Osteoblast (primary cell): ENCODE data around the gene MEGF11. TPM values are rescaled to one million over a fixed set of nuclear protein-coding genes. Genes with fewer than 3 reads are reported as not detected.

ENCODE experiments used
- DNase-seq: peaks from one replicate; pipeline ENCODE4 v3.0.0; 2011; ENCODE audit warnings: low spot score, mixed read lengths; ENCODE audit not compliant: insufficient read length; ENCODE audit errors: missing footprints
- H2AFZ ChIP-seq: 2 replicates; pipeline ENCODE4 v1.6.0; 2011; ENCODE audit warnings: mild to moderate bottlenecking, low read length
- H3K27ac ChIP-seq: 2 replicates; pipeline ENCODE4 v1.5.1; 2011; ENCODE audit warnings: mild to moderate bottlenecking, low read depth, low read length, moderate library complexity
- H3K27me3 ChIP-seq: 2 replicates; pipeline ENCODE4 v1.6.0; 2012; ENCODE audit warnings: mild to moderate bottlenecking, control low read depth, inconsistent platforms, low read length, moderate library complexity; ENCODE audit not compliant: insufficient read depth
- H3K36me3 ChIP-seq: 2 replicates; pipeline ENCODE4 v1.5.1; 2011; ENCODE audit warnings: mild to moderate bottlenecking, low read length, control low read depth, moderate library complexity; ENCODE audit not compliant: insufficient read depth
- H3K4me1 ChIP-seq: 2 replicates; pipeline ENCODE4 v1.5.1; 2011; ENCODE audit warnings: mild to moderate bottlenecking, low read length, control low read depth, moderate library complexity; ENCODE audit not compliant: insufficient read depth
- H3K4me2 ChIP-seq: 2 replicates; pipeline ENCODE4 v1.6.0; 2011; ENCODE audit warnings: mild to moderate bottlenecking, low read length; ENCODE audit not compliant: insufficient read depth
- H3K4me3 ChIP-seq: fragments of 200-600 bp; sonication (generic); 3 replicates; pipeline ENCODE4 v1.5.1; 2012; ENCODE audit warnings: mild to moderate bottlenecking, low read length, inconsistent platforms; ENCODE audit not compliant: insufficient read depth
- H3K79me2 ChIP-seq: 2 replicates; pipeline ENCODE4 v1.6.0; 2012; ENCODE audit warnings: mild to moderate bottlenecking, low read length, control low read depth, inconsistent platforms; ENCODE audit not compliant: insufficient read depth
- H3K9me3 ChIP-seq: 2 replicates; pipeline ENCODE4 v1.5.1; 2011; ENCODE audit warnings: low read depth, low read length, control low read depth
- H4K20me1 ChIP-seq: 2 replicates; pipeline ENCODE4 v1.6.0; 2012; ENCODE audit warnings: mild to moderate bottlenecking, low read length, control low read depth; ENCODE audit not compliant: insufficient read depth
- total RNA-seq: library from RNA; depleted of rRNA; stranded (reverse); fragments of >200 nt; gene quantifications from 2 replicates; pipeline ENCODE4 v1.2.3, GENCODE V29; 2012
- TF ChIP-seq, protein P1 (sequence below): IDR thresholded peaks from 2 replicates; pipeline ENCODE4 v1.5.1; 2011; ENCODE audit warnings: mild to moderate bottlenecking, low read depth, low read length, moderate library complexity; ENCODE audit errors: extremely low read depth

The MEGF11 gene
- total RNA-seq, 1 donor, result not detected

DNA sequence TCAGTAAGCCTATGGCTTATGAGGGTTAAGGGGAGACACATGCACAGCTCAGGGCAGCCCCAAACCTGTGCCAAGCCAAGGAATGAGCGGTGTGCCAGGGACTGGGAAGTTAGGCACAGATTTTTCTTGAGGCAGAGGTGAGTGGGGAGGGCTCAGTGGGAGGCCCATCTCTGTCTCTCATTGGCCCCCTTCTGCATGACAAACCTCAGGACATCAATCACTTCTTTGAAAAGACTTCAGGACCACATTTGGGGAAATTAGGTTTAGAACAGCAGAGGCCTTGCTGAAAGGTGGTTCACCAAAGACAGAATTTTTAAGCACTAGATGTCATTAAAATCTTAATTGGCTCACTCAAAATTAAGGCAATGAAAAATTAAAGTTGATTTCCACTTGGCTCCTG lies 327.1 kb downstream of the MEGF11 start:
- H3K9me3 ChIP-seq, result no peaks in the 10 kb centered on the region
- TF ChIP-seq, protein P1, sequence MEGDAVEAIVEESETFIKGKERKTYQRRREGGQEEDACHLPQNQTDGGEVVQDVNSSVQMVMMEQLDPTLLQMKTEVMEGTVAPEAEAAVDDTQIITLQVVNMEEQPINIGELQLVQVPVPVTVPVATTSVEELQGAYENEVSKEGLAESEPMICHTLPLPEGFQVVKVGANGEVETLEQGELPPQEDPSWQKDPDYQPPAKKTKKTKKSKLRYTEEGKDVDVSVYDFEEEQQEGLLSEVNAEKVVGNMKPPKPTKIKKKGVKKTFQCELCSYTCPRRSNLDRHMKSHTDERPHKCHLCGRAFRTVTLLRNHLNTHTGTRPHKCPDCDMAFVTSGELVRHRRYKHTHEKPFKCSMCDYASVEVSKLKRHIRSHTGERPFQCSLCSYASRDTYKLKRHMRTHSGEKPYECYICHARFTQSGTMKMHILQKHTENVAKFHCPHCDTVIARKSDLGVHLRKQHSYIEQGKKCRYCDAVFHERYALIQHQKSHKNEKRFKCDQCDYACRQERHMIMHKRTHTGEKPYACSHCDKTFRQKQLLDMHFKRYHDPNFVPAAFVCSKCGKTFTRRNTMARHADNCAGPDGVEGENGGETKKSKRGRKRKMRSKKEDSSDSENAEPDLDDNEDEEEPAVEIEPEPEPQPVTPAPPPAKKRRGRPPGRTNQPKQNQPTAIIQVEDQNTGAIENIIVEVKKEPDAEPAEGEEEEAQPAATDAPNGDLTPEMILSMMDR, result no peak
- no peak overlapping the region for H3K4me3 ChIP-seq

DNA sequence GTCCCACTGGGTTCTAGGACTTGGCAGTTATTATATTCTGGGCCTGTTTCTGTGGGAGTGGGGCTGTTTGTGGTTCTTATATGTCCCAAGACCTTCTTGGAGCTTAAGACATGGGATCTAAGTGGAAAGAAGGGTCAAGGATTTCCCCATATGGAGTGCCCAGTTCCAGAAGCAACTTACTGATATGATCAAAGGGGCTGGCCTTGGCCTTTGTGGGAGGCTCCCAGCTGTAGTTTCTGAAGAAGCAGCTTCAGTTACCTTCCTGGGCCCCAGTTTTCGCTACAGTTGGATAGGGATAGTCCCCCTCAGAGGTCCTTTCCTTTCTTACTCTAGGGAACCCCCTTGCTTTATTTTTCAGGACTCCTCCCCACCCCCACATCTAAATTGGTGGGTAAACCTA lies 328.2 kb downstream of the MEGF11 start:
- H3K27me3 ChIP-seq, result no peaks in the 10 kb centered on the region
- no peaks in the 10 kb centered on the region for H3K36me3 ChIP-seq
- no peaks in the 10 kb centered on the region for H3K79me2 ChIP-seq
- TF ChIP-seq, protein P1, result no peak
- H3K4me2 ChIP-seq, result no peak overlapping the region
- no peak overlapping the region for H3K27ac ChIP-seq
- H3K4me3 ChIP-seq, result no peak overlapping the region
- H3K9me3 ChIP-seq, result no peaks in the 10 kb centered on the region
- H2AFZ ChIP-seq, result no peak overlapping the region
- peaks cover 11% of the 10 kb centered on the region for H3K4me1 ChIP-seq
- H4K20me1 ChIP-seq, result peaks cover 9% of the 10 kb centered on the region
- no peak for DNase-seq

More for the DNA sequence above, 327.1 kb downstream of the MEGF11 start:
- Histone ChIP-seq H3K27ac (no peak overlapping the region), H3K4me2 (no peak overlapping the region), H3K79me2 (no peaks in the 10 kb centered on the region), H2AFZ (no peak overlapping the region), H3K27me3 (no peaks in the 10 kb centered on the region), H3K36me3 (no peaks in the 10 kb centered on the region), H4K20me1 (peaks cover 6% of the 10 kb centered on the region), H3K4me1 (peaks cover under 1% of the 10 kb centered on the region)
- DNase-seq, result no peak

DNA sequence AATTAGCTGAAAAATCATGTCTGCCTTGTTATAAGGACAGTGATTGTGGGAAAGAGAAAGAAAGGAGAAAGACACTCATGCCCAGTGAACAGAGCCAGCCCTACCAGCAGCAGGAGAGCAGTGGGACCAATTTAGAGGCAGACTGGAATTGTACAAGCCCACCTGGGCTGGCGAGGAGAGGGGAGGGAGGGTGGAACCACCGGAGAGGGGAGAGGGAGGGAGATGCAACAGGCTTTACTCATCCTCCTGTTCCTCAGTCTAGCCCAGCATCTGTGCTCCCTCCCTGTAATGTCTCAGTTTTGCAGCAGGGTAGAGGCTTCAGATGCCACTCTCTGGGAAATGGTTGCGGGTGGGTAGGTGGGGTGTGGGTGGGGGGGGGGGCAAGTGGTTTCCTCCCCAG lies 329.5 kb downstream of the MEGF11 start:
- H3K4me3 ChIP-seq, result no peak overlapping the region
- no peaks in the 10 kb centered on the region for H3K36me3 ChIP-seq
- peaks cover 9% of the 10 kb centered on the region for H4K20me1 ChIP-seq
- H3K4me2 ChIP-seq, result no peak overlapping the region
- no peaks in the 10 kb centered on the region for H3K27me3 ChIP-seq
- H3K27ac ChIP-seq, result no peak overlapping the region
- no peak overlapping the region for H2AFZ ChIP-seq
- peaks cover 14% of the 10 kb centered on the region for H3K4me1 ChIP-seq
- TF ChIP-seq, protein P1, result no peak
- H3K9me3 ChIP-seq, result no peaks in the 10 kb centered on the region
- DNase-seq, result no peak
- H3K79me2 ChIP-seq, result no peaks in the 10 kb centered on the region

DNA sequence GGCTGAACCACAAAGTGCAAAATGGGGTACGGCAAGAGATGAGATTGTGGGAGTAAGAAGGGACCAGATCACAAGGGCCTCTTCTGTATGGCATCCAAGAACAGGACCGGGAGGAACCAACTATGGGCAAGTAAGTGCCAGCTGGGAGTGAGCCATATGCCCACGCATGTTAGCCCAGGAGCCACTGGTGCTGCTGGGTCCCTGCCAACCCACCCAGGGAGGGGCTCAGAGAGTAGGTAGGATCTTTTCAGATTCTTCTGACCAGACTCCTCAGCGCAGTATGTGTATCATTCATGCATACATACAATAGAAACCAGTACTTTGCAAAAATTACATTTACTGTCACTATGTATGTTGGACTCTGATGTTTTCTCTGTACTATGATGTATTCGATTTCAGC lies 330.3 kb downstream of the MEGF11 start:
- Histone ChIP-seq H2AFZ (no peak overlapping the region), H3K9me3 (no peaks in the 10 kb centered on the region), H3K4me2 (no peak overlapping the region), H4K20me1 (peaks cover 10% of the 10 kb centered on the region), H3K4me3 (no peak overlapping the region), H3K79me2 (no peaks in the 10 kb centered on the region), H3K36me3 (no peaks in the 10 kb centered on the region), H3K27me3 (no peaks in the 10 kb centered on the region), H3K4me1 (peaks cover 18% of the 10 kb centered on the region), H3K27ac (no peak overlapping the region)
- TF ChIP-seq, protein P1, result no peak
- DNase-seq, result no peak
